GM18517 (cell line): ENCODE results near the gene OR52I1.

Experiments used
- ATAC-seq: cut with Tn5 transposase; IDR thresholded peaks from one replicate; pipeline ENCODE4 v1.9.1; 2021; ENCODE audit warnings: mild to moderate bottlenecking, moderate library complexity; ENCODE audit not compliant: unreplicated experiment

OR52I1 gene

DNA sequence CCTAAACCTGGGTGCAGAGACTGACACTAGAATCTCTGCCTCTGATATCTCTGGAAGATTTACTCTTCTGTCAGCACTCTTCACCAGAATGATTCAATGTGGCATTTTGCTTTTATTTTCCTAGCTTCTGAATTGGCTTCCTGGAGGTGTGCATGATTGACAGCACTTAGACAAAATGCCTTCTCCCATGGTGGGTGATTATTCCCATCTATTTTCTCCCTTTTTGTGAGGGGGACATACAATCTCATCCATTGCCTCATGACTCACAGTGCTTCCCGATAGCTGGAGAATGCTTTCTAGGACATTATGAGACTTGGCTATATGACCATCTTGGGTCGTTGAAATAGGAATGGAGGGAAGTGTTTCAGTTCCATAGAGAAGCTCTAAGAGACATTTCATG, 18.1 kb downstream of the OR52I1 start:
- no peak for ATAC-seq

- no peak for ATAC-seq
Measured at GRCh38 chr11:4615856-4616444, 22.1 kb downstream of the OR52I1 start.

DNA sequence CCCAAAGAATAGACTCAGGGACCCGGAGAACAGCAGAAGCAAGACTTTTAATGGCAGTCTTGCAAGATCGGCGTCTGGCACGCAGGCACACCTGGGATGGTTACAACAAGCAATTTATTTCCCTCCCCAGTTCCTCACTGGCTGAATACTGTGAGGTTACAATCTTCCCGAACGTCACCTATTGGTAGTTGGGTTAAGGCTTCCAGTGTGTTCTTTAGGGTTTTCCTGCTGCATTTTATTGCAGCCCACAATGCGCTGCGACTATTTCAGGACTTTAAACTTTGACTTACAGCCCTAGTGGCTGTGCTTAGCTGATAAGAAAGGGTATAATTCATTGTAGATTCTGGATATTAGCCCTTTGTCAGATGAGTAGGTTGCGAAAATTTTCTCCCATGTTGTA, 25.7 kb downstream of the OR52I1 start:
- ATAC-seq, result no peak

DNA sequence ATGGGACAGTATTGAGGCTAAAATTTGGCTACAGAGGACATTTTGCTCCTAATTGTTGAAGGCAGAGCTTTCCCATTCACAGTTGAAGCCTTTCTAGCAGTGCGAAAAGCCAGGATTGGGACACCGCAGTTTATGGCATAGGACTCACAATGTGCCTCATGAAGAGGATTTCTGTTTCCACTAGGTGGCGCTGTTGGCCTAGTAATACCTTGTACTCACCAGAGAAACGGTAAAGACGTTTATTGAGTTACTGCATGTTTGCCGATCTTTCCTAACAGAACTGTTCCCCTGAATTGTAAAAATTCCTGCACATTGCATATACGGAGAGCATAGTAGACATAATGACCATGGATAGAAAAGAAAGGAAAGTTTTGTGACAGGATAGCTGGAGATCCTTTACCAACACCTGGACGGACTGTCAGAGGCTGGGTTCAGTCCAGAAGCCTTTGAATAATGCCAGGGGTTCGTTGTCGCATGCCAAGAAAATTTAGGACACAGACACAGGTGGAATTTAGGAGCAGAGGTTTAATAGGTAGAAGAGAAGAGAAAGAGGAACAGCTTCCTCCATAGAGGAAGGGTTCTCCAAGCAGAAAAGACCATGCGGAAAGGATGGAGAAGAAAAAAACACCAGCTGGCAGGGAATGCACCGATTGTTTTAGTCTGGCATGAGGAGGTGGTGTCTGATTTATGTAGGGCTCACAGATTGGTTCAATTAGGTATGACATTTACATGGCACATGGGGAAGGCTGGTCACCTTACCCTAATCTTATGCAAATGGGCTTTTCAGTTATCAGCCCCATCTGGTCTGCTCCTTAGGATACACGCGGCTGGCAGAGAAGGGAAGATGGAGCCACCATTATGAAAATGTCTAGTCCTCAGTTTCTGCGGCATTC, 32.6 kb downstream of the OR52I1 start:
- ATAC-seq, result no peak

DNA sequence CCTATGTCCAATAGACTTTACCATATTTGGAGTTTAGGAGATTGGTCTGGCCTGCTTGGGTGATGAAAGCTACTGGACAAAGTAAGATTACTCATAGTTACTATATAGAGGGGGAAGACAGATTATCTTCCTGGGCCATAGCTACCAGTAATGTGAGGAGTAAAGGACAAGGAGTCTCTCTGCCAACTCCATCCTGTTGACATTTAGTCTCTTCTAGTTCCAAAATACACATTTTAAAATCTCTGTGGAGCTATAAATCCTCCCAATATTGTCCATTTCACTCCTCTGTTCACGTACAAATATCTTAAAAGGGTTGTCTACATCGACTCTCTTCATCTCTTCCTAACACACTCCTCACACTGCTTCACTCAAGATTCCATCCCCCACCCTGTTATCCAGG, 42.3 kb downstream of the OR52I1 start:
- no peak for ATAC-seq

- peak; percentile 95 for ATAC-seq
Measured at GRCh38 chr11:4636962-4637661, 43.3 kb downstream of the OR52I1 start, which contains the start of gene OR51D1. TSS of gene OR51D1 (plus strand) at chr11:4637477. CDS start at chr11:4639791, 2,314 bp downstream.

- ATAC-seq, result no peak
Measured at GRCh38 chr11:4637662-4638047, 43.8 kb downstream of the OR52I1 start.

DNA sequence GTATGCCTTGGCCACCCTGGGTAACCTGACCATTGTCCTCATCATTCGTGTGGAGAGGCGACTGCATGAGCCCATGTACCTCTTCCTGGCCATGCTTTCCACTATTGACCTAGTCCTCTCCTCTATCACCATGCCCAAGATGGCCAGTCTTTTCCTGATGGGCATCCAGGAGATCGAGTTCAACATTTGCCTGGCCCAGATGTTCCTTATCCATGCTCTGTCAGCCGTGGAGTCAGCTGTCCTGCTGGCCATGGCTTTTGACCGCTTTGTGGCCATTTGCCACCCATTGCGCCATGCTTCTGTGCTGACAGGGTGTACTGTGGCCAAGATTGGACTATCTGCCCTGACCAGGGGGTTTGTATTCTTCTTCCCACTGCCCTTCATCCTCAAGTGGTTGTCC, 46.1 kb downstream of the OR52I1 start:
- no peak for ATAC-seq

DNA sequence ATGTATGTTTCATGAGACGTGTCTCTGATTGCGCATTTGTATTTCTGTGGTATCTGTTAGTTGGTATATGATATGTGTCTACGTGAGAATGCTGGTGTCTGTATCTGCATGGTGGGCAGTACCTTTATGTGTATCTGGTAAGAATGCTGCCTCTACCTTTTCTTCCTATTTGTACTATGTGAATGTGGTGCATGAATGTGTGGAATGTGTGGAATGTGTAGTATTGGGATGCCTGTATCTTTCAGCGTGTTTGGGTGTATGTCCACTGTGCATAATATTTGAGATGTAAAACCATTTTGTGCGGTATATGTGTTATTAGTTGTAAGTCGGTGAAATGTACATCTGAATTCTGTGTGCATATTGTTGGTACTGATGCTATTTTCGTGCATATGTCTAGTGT, 47.7 kb downstream of the OR52I1 start:
- no peak for ATAC-seq

DNA sequence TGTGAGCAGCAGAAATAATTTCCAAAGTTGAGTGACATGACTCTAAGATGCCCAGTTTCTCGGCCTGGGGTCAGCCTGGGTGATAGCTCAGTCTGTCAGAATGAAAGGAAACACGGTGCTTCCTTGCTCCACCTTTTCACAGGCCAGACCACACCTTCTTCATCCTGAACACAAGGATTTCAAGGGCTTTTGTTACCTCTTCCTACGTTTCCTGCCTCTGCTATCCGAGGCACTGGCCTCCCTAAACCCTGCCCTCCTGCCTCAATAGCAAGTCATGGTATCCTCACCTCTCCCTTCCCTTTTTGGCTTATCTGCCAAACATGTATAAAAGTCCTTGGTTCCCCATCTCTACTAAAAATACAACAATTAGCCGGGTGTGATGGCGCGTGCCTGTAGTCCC, 48.2 kb downstream of the OR52I1 start:
- ATAC-seq, result no peak

- ATAC-seq, result no peak
Measured at GRCh38 chr11:4643076-4643475, 49.2 kb downstream of the OR52I1 start.

- ATAC-seq, result no peak
Measured at GRCh38 chr11:4643682-4644081, 49.8 kb downstream of the OR52I1 start, which contains the start of gene OR51E1. TSS of gene OR51E1 (plus strand) at chr11:4643982. CDS start at chr11:4652527, 8,545 bp downstream.

- no peak for ATAC-seq
Measured at GRCh38 chr11:4644233-4644632, 50.4 kb downstream of the OR52I1 start.
